MM.1S (cell line): Measurements from ENCODE around the gene SLC66A3.
A peak's percentile ranks its signal among the peaks of the same experiment; 100 is the strongest.
"Not testable (repeated sequence)": the region's sequence is repeated elsewhere in the genome, so short reads cannot be mapped to it uniquely, and the experiment has no call there.

ENCODE experiments used
- DNase-seq: peaks from one replicate; pipeline ENCODE4 v3.0.0-alpha.2; 2015
- H2AFZ ChIP-seq: fragments of 300-600 bp; sonication (generic); 2 replicates; pipeline ENCODE4 v1.6.0; 2016; ENCODE audit warnings: antibody characterized with exemption, low read length
- H3F3A ChIP-seq: fragments of 300-600 bp; sonication (generic); 2 replicates; pipeline ENCODE4 v1.6.1; 2016; ENCODE audit warnings: mild to moderate bottlenecking, antibody characterized with exemption, low read length, moderate library complexity, mixed read lengths; ENCODE audit not compliant: insufficient read depth
- H3K27ac ChIP-seq: fragments of 300-600 bp; sonication (generic); 2 replicates; pipeline ENCODE4 v1.5.1; 2016; ENCODE audit warnings: mild to moderate bottlenecking, low read length
- H3K27me3 ChIP-seq: fragments of 300-600 bp; sonication (generic); replicated peaks from 2 replicates; pipeline ENCODE4 v1.6.0; 2016; ENCODE audit warnings: low read length; ENCODE audit not compliant: insufficient read depth
- H3K36me3 ChIP-seq: fragments of 300-600 bp; sonication (generic); replicated peaks from 2 replicates; pipeline ENCODE4 v1.6.1; 2016; ENCODE audit warnings: mild to moderate bottlenecking, low read length, mixed read lengths; ENCODE audit not compliant: insufficient read depth
- H3K4me1 ChIP-seq: fragments of 300-600 bp; sonication (generic); 2 replicates; pipeline ENCODE4 v1.6.1; 2016; ENCODE audit warnings: low read length, mixed read lengths
- H3K4me2 ChIP-seq: fragments of 300-600 bp; sonication (generic); 2 replicates; pipeline ENCODE4 v1.6.0; 2016; ENCODE audit warnings: low read depth, low read length
- H3K4me3 ChIP-seq: fragments of 300-600 bp; sonication (generic); 2 replicates; pipeline ENCODE4 v1.5.1; 2016; ENCODE audit warnings: low read length, mixed read lengths
- H3K79me2 ChIP-seq: fragments of 300-600 bp; sonication (generic); 2 replicates; pipeline ENCODE4 v1.6.1; 2016; ENCODE audit warnings: mixed run types, low read length, mixed read lengths
- H3K9ac ChIP-seq: fragments of 300-600 bp; sonication (generic); 2 replicates; pipeline ENCODE4 v1.6.1; 2016; ENCODE audit warnings: low read length, mixed read lengths
- H3K9me2 ChIP-seq: fragments of 300-600 bp; sonication (generic); replicated peaks from 2 replicates; pipeline ENCODE4 v1.6.1; 2016; ENCODE audit warnings: mild to moderate bottlenecking, low read length, mixed read lengths; ENCODE audit not compliant: insufficient read depth
- H3K9me3 ChIP-seq: fragments of 300-600 bp; sonication (generic); replicated peaks from 2 replicates; pipeline ENCODE4 v1.6.1; 2016; ENCODE audit warnings: mild to moderate bottlenecking, low read length, mixed read lengths; ENCODE audit not compliant: insufficient read depth
- H4K20me1 ChIP-seq: fragments of 300-600 bp; sonication (generic); 2 replicates; pipeline ENCODE4 v1.6.1; 2016; ENCODE audit warnings: mild to moderate bottlenecking, low read length, moderate library complexity, mixed read lengths; ENCODE audit not compliant: insufficient read depth
- CTCF ChIP-seq: fragments of 300-600 bp; sonication (generic); IDR thresholded peaks from 2 replicates; pipeline ENCODE4 v1.5.1; 2016; ENCODE audit warnings: antibody characterized with exemption, low read length, mixed read lengths
- EZH2 ChIP-seq: fragments of 300-600 bp; sonication (generic); optimal IDR thresholded peaks from 2 replicates; pipeline ENCODE3; 2017; ENCODE audit warnings: low read depth, mild to moderate bottlenecking, antibody characterized with exemption, low read length, mixed read lengths
- EZH2phosphoT487 ChIP-seq: fragments of 300-600 bp; sonication (generic); IDR thresholded peaks from 2 replicates; pipeline ENCODE4 v1.6.1; 2018; ENCODE audit warnings: antibody characterized with exemption, low read length

The SLC66A3 gene

GRCh38 chr2:11160731-11161455 lies 5.6 kb downstream of the SLC66A3 start:
- H2AFZ ChIP-seq = peak overlapping the region; percentile 65
- H3K4me2 ChIP-seq = peak overlapping the region; percentile 77
- peak overlapping the region; percentile 80 for H3K27ac ChIP-seq
- H3K36me3 ChIP-seq = no peaks in the 10 kb centered on the region
- peaks cover 13% of the 10 kb centered on the region for H3F3A ChIP-seq
- H4K20me1 ChIP-seq = no peaks in the 10 kb centered on the region
- H3K79me2 ChIP-seq = no peaks in the 10 kb centered on the region
- H3K9me3 ChIP-seq = no peaks in the 10 kb centered on the region
- peaks cover 19% of the 10 kb centered on the region for H3K4me1 ChIP-seq
- peak; percentile 83 for DNase-seq
- no peaks in the 10 kb centered on the region for H3K27me3 ChIP-seq
- peak overlapping the region; percentile 51 for H3K9ac ChIP-seq
- no peaks in the 10 kb centered on the region for H3K9me2 ChIP-seq
- H3K4me3 ChIP-seq = peak overlapping the region; percentile 34
- TF ChIP-seq EZH2 = no peak
- TF ChIP-seq CTCF = no peak
- no peak for TF ChIP-seq EZH2phosphoT487

GRCh38 chr2:11161747-11162146 lies 6.5 kb downstream of the SLC66A3 start:
- H3K27ac ChIP-seq = no peak overlapping the region
- peak overlapping the region; percentile 77; the same call in 1 of the 2 replicates for H3K4me2 ChIP-seq
- no peak overlapping the region for H3K4me3 ChIP-seq
- H3K4me1 ChIP-seq = peaks cover 13% of the 10 kb centered on the region
- no peaks in the 10 kb centered on the region for H3K9me3 ChIP-seq
- H3K36me3 ChIP-seq = no peaks in the 10 kb centered on the region
- peaks cover 11% of the 10 kb centered on the region for H3F3A ChIP-seq
- TF ChIP-seq EZH2phosphoT487 (no peak), EZH2 (no peak), CTCF (no peak)
- no peaks in the 10 kb centered on the region for H3K9me2 ChIP-seq
- no peak for DNase-seq
- H2AFZ ChIP-seq = peak overlapping the region; percentile 65; the same call in 1 of the 2 replicates
- no peaks in the 10 kb centered on the region for H4K20me1 ChIP-seq
- H3K9ac ChIP-seq = no peak overlapping the region
- H3K79me2 ChIP-seq = no peaks in the 10 kb centered on the region
- H3K27me3 ChIP-seq = no peaks in the 10 kb centered on the region

- DNase-seq = no peak
- H3K4me2 ChIP-seq = no peak overlapping the region
- peaks cover 11% of the 10 kb centered on the region for H3F3A ChIP-seq
- no peaks in the 10 kb centered on the region for H4K20me1 ChIP-seq
- no peaks in the 10 kb centered on the region for H3K9me3 ChIP-seq
- peaks cover 13% of the 10 kb centered on the region for H3K4me1 ChIP-seq
- H3K9me2 ChIP-seq = no peaks in the 10 kb centered on the region
- H3K4me3 ChIP-seq = no peak overlapping the region
- H2AFZ ChIP-seq = no peak overlapping the region
- no peaks in the 10 kb centered on the region for H3K79me2 ChIP-seq
- TF ChIP-seq EZH2phosphoT487 (no peak), EZH2 (no peak), CTCF (no peak)
- no peaks in the 10 kb centered on the region for H3K36me3 ChIP-seq
- no peaks in the 10 kb centered on the region for H3K27me3 ChIP-seq
- H3K9ac ChIP-seq = no peak overlapping the region
- H3K27ac ChIP-seq = no peak overlapping the region
Observed at GRCh38 chr2:11163439-11164317, 8.4 kb downstream of the SLC66A3 start.

- H4K20me1 ChIP-seq, H2AFZ ChIP-seq, H3K9me2 ChIP-seq: not testable (repeated sequence)
Observed at GRCh38 chr2:11165046-11165445, 9.8 kb downstream of the SLC66A3 start.

More at GRCh38 chr2:11165046-11165445, 9.8 kb downstream of the SLC66A3 start:
- H3K36me3 ChIP-seq, H3F3A ChIP-seq, H3K27ac ChIP-seq, H3K9ac ChIP-seq, H3K79me2 ChIP-seq, H3K9me3 ChIP-seq, H3K4me2 ChIP-seq, H3K4me3 ChIP-seq, H3K27me3 ChIP-seq, DNase-seq: not testable (repeated sequence)
- peaks cover 13% of the 10 kb centered on the region for H3K4me1 ChIP-seq
